Astrocyte (in vitro differentiated cells and primary cell): ENCODE measurements around the gene USP31. TPM values are rescaled to one million over a fixed set of nuclear protein-coding genes. Genes with fewer than 3 reads are reported as not detected.

Experiments
- DNase-seq: peaks from one replicate; pipeline ENCODE4 v3.0.0-alpha.2; 2010; ENCODE audit warnings: low read depth
- FAIRE-seq: peaks from 2 replicates; lab custom pipeline; 2011; peaks lifted over from hg19 to GRCh38; lab: Jason Lieb, UNC
- H2AFZ ChIP-seq: 2 replicates; pipeline ENCODE4 v1.6.0; 2012; ENCODE audit warnings: low read depth, low read length, inconsistent platforms
- H3K27ac ChIP-seq: 2 replicates; pipeline ENCODE4 v1.5.1; 2011; ENCODE audit warnings: low read depth, low read length, inconsistent platforms
- H3K27me3 ChIP-seq: 2 replicates; pipeline ENCODE4 v1.6.0; 2011; ENCODE audit warnings: low read length, inconsistent platforms; ENCODE audit not compliant: insufficient read depth
- H3K36me3 ChIP-seq: 2 replicates; pipeline ENCODE4 v1.5.1; 2011; ENCODE audit warnings: low read length, inconsistent platforms; ENCODE audit not compliant: insufficient read depth
- H3K4me1 ChIP-seq: 2 replicates; pipeline ENCODE4 v1.5.1; 2011; ENCODE audit warnings: low read length, inconsistent platforms; ENCODE audit not compliant: insufficient read depth
- H3K4me2 ChIP-seq: 2 replicates; pipeline ENCODE4 v1.6.0; 2012; ENCODE audit warnings: low read length, inconsistent platforms
- H3K4me3 ChIP-seq: 2 replicates; pipeline ENCODE4 v1.5.1; 2011; ENCODE audit warnings: low read depth, mild to moderate bottlenecking, low read length, inconsistent platforms; ENCODE audit not compliant: insufficient read depth
- H3K79me2 ChIP-seq: 2 replicates; pipeline ENCODE4 v1.6.0; 2012; ENCODE audit warnings: mild to moderate bottlenecking, low read length, inconsistent platforms; ENCODE audit not compliant: insufficient read depth
- H3K9ac ChIP-seq: 2 replicates; pipeline ENCODE4 v1.6.0; 2012; ENCODE audit warnings: mild to moderate bottlenecking, low read length, inconsistent platforms
- H3K9me3 ChIP-seq: 2 replicates; pipeline ENCODE4 v1.5.1; 2012; ENCODE audit warnings: low read depth, mild to moderate bottlenecking, low read length, inconsistent platforms; ENCODE audit not compliant: insufficient read depth
- H4K20me1 ChIP-seq: 2 replicates; pipeline ENCODE4 v1.6.0; 2012; ENCODE audit warnings: low read length, inconsistent platforms; ENCODE audit not compliant: insufficient read depth
- H3K27ac Mint-ChIP-seq: one replicate; pipeline ENCODE4 v1.8.0; 2021; ENCODE audit warnings: mild to moderate bottlenecking, mixed read lengths; ENCODE audit not compliant: unreplicated experiment
- H3K27me3 Mint-ChIP-seq: one replicate; pipeline ENCODE4 v1.8.0; 2021; ENCODE audit warnings: low read depth, mixed read lengths; ENCODE audit not compliant: unreplicated experiment
- H3K36me3 Mint-ChIP-seq: one replicate; pipeline ENCODE4 v1.8.0; 2021; ENCODE audit warnings: low read depth, mixed read lengths; ENCODE audit not compliant: unreplicated experiment
- H3K4me1 Mint-ChIP-seq: one replicate; pipeline ENCODE4 v1.8.0; 2021; ENCODE audit warnings: low read depth, mixed read lengths; ENCODE audit not compliant: unreplicated experiment
- H3K4me3 Mint-ChIP-seq: one replicate; pipeline ENCODE4 v1.8.0; 2021; ENCODE audit warnings: mild to moderate bottlenecking, moderate library complexity, mixed read lengths; ENCODE audit not compliant: unreplicated experiment
- H3K9me3 Mint-ChIP-seq: one replicate; pipeline ENCODE4 v1.8.0; 2021; ENCODE audit warnings: mild to moderate bottlenecking, mixed read lengths; ENCODE audit not compliant: unreplicated experiment
- EZH2 ChIP-seq: IDR thresholded peaks from 2 replicates; pipeline ENCODE4 v1.6.1; 2012; ENCODE audit warnings: mild to moderate bottlenecking, low read length, inconsistent platforms; ENCODE audit not compliant: insufficient read depth
- total RNA-seq: library from RNA; stranded (reverse); gene quantifications from 2 replicates; pipeline ENCODE4 v1.2.1, GENCODE V29; 2021
- TF ChIP-seq, protein P1 (sequence below): IDR thresholded peaks from 2 replicates; pipeline ENCODE4 v1.5.1; 2011; ENCODE audit warnings: low read depth, mild to moderate bottlenecking, inconsistent platforms, low read length, moderate library complexity; ENCODE audit not compliant: insufficient read depth

The USP31 gene
- total RNA-seq, 1 donor from 2014 or later, result 9.4 TPM

DNA sequence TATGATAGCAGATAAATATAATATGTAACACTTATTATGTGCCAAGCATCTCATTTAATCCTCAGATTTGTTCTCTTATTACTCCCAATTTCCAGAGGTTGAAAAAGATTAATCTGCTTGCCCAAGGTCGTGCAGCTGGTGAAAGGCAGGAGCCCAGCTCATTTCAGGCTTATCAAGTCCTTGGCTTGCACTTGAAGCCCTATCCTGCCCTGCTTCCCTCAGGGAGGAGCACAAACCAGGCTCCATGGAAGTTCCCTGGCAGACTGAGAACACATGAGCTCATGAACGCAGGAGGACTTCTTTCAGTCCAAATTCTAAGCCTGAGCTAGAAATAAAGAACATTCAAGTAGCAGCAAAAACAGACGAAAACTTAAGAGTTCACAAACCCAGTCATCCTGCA lies 74.8 kb downstream of the USP31 start:
- TF ChIP-seq EZH2, result no peak
- TF ChIP-seq, protein P1, sequence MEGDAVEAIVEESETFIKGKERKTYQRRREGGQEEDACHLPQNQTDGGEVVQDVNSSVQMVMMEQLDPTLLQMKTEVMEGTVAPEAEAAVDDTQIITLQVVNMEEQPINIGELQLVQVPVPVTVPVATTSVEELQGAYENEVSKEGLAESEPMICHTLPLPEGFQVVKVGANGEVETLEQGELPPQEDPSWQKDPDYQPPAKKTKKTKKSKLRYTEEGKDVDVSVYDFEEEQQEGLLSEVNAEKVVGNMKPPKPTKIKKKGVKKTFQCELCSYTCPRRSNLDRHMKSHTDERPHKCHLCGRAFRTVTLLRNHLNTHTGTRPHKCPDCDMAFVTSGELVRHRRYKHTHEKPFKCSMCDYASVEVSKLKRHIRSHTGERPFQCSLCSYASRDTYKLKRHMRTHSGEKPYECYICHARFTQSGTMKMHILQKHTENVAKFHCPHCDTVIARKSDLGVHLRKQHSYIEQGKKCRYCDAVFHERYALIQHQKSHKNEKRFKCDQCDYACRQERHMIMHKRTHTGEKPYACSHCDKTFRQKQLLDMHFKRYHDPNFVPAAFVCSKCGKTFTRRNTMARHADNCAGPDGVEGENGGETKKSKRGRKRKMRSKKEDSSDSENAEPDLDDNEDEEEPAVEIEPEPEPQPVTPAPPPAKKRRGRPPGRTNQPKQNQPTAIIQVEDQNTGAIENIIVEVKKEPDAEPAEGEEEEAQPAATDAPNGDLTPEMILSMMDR, result no peak
- Histone ChIP-seq H3K4me1 (peaks cover 28% of the 10 kb centered on the region), H3K27ac (no peak overlapping the region), H3K4me3 (no peak overlapping the region), H3K79me2 (no peaks in the 10 kb centered on the region), H3K4me2 (no peak overlapping the region), H2AFZ (no peak overlapping the region), H3K36me3 (no peaks in the 10 kb centered on the region), H3K9ac (no peak overlapping the region), H4K20me1 (peaks cover 4% of the 10 kb centered on the region), H3K9me3 (no peaks in the 10 kb centered on the region), H3K27me3 (no peaks in the 10 kb centered on the region)
- no peaks in the 10 kb centered on the region for H3K27me3 Mint-ChIP-seq
- peaks cover 1% of the 10 kb centered on the region for H3K9me3 Mint-ChIP-seq
- no peak for FAIRE-seq
- H3K36me3 Mint-ChIP-seq, result peaks cover 12% of the 10 kb centered on the region
- H3K4me1 Mint-ChIP-seq, result peaks cover 23% of the 10 kb centered on the region
- no peak overlapping the region for H3K27ac Mint-ChIP-seq
- no peak overlapping the region for H3K4me3 Mint-ChIP-seq
- no peak for DNase-seq

DNA sequence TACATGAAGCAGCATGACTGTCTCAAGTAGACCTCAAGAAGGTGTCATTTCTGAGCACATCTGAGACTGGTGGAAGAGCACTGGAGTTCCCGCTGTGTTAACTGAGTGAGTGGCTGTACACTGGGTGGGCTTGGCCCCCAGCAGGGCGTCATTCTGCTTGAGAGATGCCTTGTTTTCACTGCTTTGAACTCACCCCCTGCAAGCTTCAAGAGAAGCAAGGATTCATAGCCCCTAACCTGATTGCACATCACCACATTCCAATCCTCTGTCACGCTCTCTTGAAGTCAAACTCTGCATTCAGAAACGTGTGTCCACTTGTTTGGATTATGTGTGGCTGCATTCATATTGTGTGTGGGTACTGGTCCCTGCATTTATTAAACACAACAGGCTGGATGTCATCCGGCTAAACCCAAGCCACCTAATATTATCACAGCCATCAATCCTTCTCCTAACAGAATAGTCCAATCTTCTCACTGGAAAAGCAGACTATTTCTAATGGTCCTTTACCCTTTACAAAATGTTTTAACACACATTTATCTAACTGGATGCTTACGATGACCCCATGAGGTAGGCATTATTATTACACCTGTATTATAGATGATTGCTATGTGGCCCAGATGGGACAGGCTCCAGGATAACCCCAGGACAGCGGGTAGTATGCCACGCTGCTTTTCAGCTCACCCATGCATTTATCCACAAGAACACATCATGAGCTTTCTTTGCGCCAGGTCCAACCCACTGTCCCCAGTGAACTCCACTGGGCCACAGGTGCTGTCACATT lies 76.3 kb downstream of the USP31 start:
- DNase-seq (peak; percentile 49), FAIRE-seq (no peak)
- TF ChIP-seq EZH2, result no peak
- TF ChIP-seq, protein P1, result no peak
- Histone ChIP-seq H3K27me3 (no peaks in the 10 kb centered on the region), H3K36me3 (peaks cover 8% of the 10 kb centered on the region), H3K79me2 (no peaks in the 10 kb centered on the region), H3K9ac (peak overlapping the region; percentile 79), H3K4me2 (peak overlapping the region; percentile 80), H2AFZ (no peak overlapping the region), H3K9me3 (no peaks in the 10 kb centered on the region), H3K27ac (peak overlapping the region; percentile 90), H3K4me3 (no peak overlapping the region), H4K20me1 (peaks cover 4% of the 10 kb centered on the region), H3K4me1 (peaks cover 28% of the 10 kb centered on the region)
- H3K9me3 Mint-ChIP-seq, result no peaks in the 10 kb centered on the region
- H3K36me3 Mint-ChIP-seq, result peaks cover 11% of the 10 kb centered on the region
- no peaks in the 10 kb centered on the region for H3K27me3 Mint-ChIP-seq
- H3K27ac Mint-ChIP-seq, result peak overlapping the region; percentile 20
- no peak overlapping the region for H3K4me3 Mint-ChIP-seq
- H3K4me1 Mint-ChIP-seq, result peaks cover 23% of the 10 kb centered on the region

DNA sequence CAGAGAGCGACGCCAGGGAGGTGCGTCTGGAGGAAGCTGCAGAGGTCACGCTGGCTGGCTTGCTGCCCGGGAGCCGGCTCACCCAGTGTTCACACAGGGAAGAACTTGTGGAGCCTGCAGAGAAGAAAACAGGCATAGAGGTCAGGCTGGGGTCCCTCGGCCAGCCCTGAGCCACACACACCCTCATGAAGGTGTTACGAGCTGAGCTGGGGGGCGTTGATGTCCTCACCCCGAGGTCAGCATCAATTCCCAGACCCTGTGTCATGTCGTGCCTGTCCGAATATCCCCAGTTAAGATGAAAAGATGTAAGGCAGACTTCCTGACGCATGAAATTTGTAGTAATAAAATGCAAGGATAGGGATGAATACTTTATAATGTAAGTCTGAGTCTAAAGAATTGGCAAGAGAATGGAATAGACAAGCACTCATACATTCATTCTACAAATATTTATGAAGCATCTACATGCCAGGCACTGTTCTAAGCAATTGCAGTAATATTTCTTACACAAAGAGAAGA lies 77.1 kb downstream of the USP31 start:
- Histone ChIP-seq H3K79me2 (no peaks in the 10 kb centered on the region), H3K9ac (peak overlapping the region; percentile 79), H3K27me3 (no peaks in the 10 kb centered on the region), H2AFZ (peak overlapping the region; percentile 44), H3K36me3 (peaks cover 14% of the 10 kb centered on the region), H3K9me3 (no peaks in the 10 kb centered on the region), H3K4me3 (peak overlapping the region; percentile 34), H4K20me1 (peaks cover 4% of the 10 kb centered on the region), H3K4me1 (peaks cover 28% of the 10 kb centered on the region), H3K4me2 (peak overlapping the region; percentile 80), H3K27ac (peak overlapping the region; percentile 90)
- Mint-ChIP-seq H3K9me3 (no peaks in the 10 kb centered on the region), H3K4me1 (peaks cover 23% of the 10 kb centered on the region), H3K27ac (peak overlapping the region; percentile 77), H3K4me3 (no peak overlapping the region), H3K36me3 (peaks cover 15% of the 10 kb centered on the region), H3K27me3 (no peaks in the 10 kb centered on the region)
- TF ChIP-seq, protein P1, result no peak
- no peak for TF ChIP-seq EZH2
- peak; percentile 72 for DNase-seq
- FAIRE-seq, result no peak
